HFF-Myc (cell line): Measurements from ENCODE around the gene USP2.

Source experiments
- DNase-seq: peaks from one replicate; pipeline ENCODE4 v3.0.0-alpha.2; 2011; ENCODE audit warnings: low read depth; ENCODE audit errors: extremely low read depth
- H3K4me3 ChIP-seq: replicated peaks from 2 replicates; pipeline ENCODE4 v1.5.1; 2011; ENCODE audit warnings: low read depth, mild to moderate bottlenecking, control low read depth, low read length
- TF ChIP-seq, protein P1 (sequence below): IDR thresholded peaks from 2 replicates; pipeline ENCODE4 v1.5.1; 2012; ENCODE audit warnings: mild to moderate bottlenecking, low read depth, low read length, control low read depth; ENCODE audit errors: missing control alignments

The USP2 gene

DNA sequence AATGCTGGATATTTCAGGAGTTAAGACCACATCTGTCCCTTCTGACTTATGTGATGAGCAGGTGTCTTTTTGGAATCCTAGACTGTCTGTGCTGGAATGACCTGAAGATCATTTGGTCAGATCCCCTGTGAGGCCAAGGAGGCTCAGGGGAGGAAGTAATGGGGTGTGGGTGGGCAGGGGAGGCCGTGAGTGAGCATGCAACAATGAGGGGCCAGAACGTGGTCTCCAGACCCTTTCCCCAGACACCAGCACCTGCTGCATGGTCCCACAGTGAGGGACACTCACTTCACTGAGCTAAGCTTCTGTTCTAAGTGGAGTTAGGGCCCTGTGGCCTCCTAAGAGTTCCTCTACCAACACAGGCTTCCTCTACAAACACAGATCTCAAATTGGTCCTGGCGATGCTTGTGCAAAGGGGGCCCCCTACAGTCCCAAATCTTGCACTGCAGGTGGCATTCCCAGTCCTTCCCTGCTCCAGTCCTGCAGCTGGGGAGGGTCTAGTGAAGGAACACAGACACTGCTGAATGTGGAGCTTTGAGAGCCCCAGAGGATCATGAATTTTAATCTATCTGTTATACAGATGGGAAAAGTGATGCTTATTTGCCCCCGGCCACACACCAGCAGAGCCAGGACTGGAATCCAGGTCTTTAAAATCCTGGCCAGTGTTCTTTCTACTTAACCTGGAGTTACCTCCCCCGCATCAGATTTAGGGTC is 7.4 kb downstream of the USP2 start:
- DNase-seq: no peak
- TF ChIP-seq, protein P1, sequence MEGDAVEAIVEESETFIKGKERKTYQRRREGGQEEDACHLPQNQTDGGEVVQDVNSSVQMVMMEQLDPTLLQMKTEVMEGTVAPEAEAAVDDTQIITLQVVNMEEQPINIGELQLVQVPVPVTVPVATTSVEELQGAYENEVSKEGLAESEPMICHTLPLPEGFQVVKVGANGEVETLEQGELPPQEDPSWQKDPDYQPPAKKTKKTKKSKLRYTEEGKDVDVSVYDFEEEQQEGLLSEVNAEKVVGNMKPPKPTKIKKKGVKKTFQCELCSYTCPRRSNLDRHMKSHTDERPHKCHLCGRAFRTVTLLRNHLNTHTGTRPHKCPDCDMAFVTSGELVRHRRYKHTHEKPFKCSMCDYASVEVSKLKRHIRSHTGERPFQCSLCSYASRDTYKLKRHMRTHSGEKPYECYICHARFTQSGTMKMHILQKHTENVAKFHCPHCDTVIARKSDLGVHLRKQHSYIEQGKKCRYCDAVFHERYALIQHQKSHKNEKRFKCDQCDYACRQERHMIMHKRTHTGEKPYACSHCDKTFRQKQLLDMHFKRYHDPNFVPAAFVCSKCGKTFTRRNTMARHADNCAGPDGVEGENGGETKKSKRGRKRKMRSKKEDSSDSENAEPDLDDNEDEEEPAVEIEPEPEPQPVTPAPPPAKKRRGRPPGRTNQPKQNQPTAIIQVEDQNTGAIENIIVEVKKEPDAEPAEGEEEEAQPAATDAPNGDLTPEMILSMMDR: peak; percentile 97
- no peak overlapping the region for H3K4me3 ChIP-seq

DNA sequence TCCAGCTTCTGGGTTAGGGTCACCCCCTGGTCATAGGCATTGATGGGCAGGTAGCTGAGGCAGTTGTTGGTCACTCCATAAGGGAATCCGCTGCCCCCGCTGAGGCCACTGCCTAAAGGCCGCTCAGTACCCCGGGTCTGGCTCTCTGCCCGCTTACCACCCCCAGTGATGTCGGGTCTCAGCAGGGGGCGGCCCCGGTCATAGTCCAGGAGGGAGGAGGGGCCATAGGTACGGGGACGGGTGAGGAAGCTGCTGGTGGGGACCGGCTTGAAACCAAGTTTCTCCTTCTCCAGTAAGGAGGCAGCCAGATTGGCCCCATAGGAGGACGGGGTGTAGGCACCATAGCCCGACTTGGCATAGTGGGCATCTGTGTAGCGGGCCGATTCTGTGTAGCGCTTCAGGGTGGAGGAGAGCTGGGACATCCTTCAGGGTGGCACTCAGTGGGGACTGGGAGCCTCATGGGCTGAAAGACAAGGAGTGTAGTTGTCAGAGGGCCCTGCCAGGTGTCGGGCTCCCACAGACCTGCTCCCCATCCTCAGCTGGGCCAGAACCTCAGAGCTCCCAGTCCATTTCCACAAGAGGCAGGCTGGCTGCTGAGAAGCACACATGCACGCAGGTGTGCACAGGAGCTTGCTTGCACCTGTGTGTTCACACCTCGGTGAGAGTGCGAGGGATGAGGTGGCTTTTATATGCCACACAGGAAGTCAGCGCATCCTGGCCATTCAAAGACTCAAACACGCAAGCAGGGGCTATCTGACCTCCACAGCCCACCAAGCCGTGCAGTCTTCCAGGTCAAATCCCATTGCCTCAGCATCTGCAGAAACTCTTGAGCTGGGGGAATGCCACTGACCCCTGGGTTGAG is 8.2 kb downstream of the USP2 start:
- TF ChIP-seq, protein P1: no peak
- no peak for DNase-seq
- H3K4me3 ChIP-seq: no peak overlapping the region

DNA sequence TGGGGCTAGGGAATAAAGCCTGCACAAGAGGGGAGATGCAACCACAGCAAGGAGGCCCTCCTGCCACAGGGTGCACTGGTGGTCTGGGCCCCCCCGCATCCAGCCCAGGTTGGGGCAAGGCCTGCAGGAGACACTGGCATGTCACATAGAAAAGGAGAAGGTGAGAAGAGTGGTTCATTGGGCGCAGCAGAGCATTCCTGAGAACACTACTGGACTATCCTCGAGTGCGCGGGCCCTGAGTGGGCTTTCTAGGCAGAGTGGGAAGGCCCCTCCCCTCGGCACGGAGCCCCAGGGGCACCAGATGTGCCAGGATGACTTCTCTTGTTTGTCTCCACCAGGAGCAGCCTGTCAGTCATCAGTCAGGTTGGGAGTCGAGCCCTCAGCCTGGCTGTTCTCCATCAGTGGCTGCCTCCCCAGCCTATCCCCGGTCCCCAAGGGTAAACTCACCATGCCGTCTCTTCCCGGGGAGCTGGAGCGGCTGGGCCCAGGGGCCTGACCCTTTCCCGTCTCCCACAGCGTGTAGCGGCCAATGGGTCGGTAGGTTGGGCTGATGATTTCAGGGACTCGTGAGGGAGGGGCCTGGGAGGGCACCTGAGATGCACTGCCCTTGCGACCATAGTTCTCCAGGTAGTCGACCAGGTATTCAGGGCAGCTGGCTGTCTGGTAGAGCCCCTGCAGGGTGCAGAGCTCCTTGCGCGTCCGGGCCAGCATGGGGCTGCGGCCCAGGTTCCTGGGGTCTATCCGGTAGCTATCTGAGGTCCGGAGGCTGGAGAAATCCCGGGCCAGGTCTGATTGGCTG is 9.0 kb downstream of the USP2 start:
- DNase-seq: no peak
- no peak overlapping the region for H3K4me3 ChIP-seq
- TF ChIP-seq, protein P1: no peak

DNA sequence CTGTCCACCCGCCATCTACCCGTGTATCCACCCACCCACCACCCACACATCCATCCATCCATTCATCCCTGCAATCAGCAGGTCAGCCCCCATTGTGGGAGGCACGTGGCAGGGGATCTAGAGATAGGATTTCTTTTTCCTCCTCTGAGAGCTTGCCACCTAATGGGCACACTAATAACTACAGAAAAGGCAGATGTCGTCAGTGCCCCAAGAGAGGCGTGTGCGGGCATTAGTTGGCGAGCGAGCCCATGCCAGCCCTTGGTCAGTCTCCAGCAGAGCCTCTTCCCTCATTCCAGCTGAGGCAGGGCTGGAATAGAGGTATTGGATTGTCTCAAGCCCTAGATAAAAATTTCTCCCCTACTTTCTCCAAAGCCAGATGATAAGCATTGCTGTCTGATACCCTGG is 9.7 kb downstream of the USP2 start:
- TF ChIP-seq, protein P1: no peak
- no peak for DNase-seq
- H3K4me3 ChIP-seq: no peak overlapping the region

DNA sequence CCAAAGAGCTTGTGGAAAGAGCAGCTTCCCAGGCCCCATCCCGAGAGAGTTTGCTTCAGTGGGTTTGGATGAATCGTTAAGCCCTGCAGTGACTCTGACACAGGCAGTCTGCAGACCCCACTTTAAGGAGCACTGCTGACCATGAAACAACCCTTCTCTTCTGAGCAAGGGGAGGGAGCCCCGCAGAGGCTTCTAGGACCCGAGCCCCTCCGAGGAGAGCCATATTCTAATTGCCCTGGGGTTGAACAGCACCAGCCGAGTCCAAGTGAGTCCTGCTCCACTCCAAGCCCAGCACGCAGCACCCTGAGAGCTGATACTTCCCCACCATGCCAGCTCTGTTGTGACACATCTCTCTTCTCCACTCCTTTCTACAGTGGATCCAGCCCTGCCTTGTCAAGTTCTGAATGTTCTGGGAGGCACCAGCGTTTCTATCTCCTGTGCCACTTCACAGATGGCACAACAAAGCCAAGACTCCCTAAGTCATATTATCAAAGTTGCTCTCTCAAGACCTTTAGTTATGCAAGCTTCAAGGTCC is 10.4 kb downstream of the USP2 start:
- no peak overlapping the region for H3K4me3 ChIP-seq
- TF ChIP-seq, protein P1: no peak
- DNase-seq: no peak

DNA sequence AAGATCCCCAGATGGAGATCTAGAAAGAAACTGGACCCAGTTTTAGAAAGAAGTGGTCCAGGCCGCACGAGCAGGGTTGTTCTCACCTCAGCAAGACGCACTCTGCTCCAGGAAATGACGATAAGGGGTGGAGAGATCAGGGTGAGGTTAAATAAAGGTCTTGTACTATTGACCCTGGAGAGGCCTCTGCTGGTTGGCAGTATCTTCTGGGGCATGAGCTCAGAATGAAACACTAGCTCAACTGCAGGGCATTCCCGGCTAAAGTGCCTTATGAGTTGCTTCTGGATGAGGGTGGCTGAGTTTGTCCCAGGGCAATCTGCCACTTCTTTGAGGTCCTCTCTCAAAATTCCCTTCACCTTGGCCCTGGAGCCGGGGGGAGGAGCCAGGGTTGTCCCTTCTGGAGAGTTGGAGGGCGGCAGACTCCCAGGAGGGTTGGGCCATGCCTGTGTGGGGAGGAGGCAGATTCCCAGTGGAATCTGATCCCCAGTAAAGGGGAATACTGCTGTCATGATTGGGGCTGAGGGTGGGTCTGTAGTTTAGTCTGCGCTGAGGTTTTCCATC is 10.9 kb downstream of the USP2 start:
- DNase-seq: no peak
- TF ChIP-seq, protein P1: no peak
- no peak overlapping the region for H3K4me3 ChIP-seq
